Ascending aorta (tissue), 2 donors: ENCODE data around the gene MYL11. TPM values are rescaled to one million over a fixed set of nuclear protein-coding genes. Genes with fewer than 3 reads are reported as not detected.

Experiments
- DNase-seq, 2 donors: peaks; one replicate each; pipeline ENCODE4 v3.0.0-alpha.2; 2019; ENCODE audit warnings: low spot score in 2 of 2
- H3K27ac ChIP-seq, 2 donors: fragments of 200-600 bp; sonication (generic); one replicate each; pipeline ENCODE4 v1.5.1; 2016 to 2017; ENCODE audit warnings: mild to moderate bottlenecking in 1 of 2
- H3K27me3 ChIP-seq: fragments of 200-600 bp; sonication (generic); one replicate; pipeline ENCODE4 v1.5.1; 2017
- H3K36me3 ChIP-seq, 2 donors: fragments of 200-600 bp; sonication (generic); one replicate each; pipeline ENCODE4 v1.5.1; 2016
- H3K4me1 ChIP-seq, 2 donors: fragments of 200-600 bp; sonication (generic); one replicate each; pipeline ENCODE4 v1.5.1; 2016 to 2017; ENCODE audit warnings: mild to moderate bottlenecking in 1 of 2
- H3K4me3 ChIP-seq, 2 donors: fragments of 200-600 bp; sonication (generic); one replicate each; pipeline ENCODE4 v1.5.1; 2016 to 2017; ENCODE audit warnings: mild to moderate bottlenecking in 1 of 2
- H3K9me3 ChIP-seq, 2 donors: fragments of 200-600 bp; sonication (generic); one replicate each; pipeline ENCODE4 v1.5.1; 2016
- intact Hi-C: fragments of 100-400 bp; cut with DNase I; formaldehyde crosslinking; loops from one replicate; pipeline ENCODE4 v1.15.1; 2023
- total RNA-seq: library from RNA; depleted of rRNA; stranded (reverse); fragments of >200 nt; gene quantifications from one replicate; pipeline ENCODE4 v1.1.0, GENCODE V29; 2016
- TF ChIP-seq, protein P1 (sequence below), 3 experiments: fragments of 200-600 bp in 2 of 3; fragments of 450-650 bp in 1 of 3; sonication (generic) in 2 of 3; IDR thresholded peaks; one replicate each; pipeline ENCODE4 v1.5.1; 2016 to 2019; ENCODE audit warnings: antibody characterized with exemption in 3 of 3, mild to moderate bottlenecking in 1 of 3, moderate library complexity in 1 of 3

Gene MYL11
- total RNA-seq, 1 donor from 2014 or later, result not detected

DNA sequence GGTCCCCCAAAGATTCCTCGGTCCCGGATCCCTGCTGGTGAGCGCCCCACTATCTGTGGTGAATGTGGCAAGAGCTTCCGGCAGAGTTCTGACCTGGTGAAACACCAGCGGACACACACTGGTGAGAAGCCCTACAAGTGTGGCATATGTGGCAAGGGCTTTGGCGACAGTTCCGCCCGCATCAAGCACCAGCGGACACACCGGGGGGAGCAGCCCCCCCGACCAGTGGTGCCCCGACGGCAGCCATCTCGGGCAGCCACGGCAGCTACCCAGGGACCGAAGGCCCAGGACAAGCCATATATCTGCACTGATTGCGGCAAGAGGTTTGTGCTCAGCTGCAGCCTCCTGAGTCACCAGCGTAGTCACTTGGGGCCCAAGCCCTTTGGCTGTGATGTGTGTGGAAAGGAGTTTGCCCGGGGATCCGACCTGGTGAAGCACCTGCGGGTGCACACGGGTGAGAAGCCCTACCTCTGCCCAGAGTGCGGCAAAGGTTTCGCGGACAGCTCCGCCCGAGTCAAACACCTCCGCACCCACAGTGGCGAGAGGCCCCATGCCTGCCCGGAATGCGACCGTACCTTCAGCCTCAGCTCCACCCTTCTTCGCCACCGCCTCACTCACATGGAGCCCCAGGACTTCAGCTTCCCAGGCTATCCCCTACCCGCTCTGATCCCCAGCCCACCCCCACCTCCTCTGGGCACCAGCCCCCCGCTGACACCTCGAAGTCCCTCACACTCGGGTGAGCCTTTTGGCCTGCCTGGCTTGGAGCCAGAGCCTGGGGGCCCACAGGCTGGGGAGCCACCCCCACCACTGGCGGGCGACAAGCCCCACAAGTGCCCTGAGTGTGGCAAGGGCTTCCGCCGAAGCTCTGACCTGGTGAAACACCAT, 23.4 kb downstream of the MYL11 start:
- no peaks in the 10 kb centered on the region for H3K27me3 ChIP-seq
- intact Hi-C loops, result no loop called here
- H3K9me3 ChIP-seq, result no peaks in the 10 kb centered on the region
- H3K4me1 ChIP-seq, result peaks cover 11 to 15% of the 10 kb centered on the region in 2 donors
- no peak for DNase-seq
- H3K4me3 ChIP-seq, result no peak overlapping the region
- H3K36me3 ChIP-seq, result peaks cover 10 to 14% of the 10 kb centered on the region in 2 donors
- TF ChIP-seq, protein P1, sequence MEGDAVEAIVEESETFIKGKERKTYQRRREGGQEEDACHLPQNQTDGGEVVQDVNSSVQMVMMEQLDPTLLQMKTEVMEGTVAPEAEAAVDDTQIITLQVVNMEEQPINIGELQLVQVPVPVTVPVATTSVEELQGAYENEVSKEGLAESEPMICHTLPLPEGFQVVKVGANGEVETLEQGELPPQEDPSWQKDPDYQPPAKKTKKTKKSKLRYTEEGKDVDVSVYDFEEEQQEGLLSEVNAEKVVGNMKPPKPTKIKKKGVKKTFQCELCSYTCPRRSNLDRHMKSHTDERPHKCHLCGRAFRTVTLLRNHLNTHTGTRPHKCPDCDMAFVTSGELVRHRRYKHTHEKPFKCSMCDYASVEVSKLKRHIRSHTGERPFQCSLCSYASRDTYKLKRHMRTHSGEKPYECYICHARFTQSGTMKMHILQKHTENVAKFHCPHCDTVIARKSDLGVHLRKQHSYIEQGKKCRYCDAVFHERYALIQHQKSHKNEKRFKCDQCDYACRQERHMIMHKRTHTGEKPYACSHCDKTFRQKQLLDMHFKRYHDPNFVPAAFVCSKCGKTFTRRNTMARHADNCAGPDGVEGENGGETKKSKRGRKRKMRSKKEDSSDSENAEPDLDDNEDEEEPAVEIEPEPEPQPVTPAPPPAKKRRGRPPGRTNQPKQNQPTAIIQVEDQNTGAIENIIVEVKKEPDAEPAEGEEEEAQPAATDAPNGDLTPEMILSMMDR (IDR thresholded peaks at IDR 0.05), result no peak
- no peak overlapping the region for H3K27ac ChIP-seq

DNA sequence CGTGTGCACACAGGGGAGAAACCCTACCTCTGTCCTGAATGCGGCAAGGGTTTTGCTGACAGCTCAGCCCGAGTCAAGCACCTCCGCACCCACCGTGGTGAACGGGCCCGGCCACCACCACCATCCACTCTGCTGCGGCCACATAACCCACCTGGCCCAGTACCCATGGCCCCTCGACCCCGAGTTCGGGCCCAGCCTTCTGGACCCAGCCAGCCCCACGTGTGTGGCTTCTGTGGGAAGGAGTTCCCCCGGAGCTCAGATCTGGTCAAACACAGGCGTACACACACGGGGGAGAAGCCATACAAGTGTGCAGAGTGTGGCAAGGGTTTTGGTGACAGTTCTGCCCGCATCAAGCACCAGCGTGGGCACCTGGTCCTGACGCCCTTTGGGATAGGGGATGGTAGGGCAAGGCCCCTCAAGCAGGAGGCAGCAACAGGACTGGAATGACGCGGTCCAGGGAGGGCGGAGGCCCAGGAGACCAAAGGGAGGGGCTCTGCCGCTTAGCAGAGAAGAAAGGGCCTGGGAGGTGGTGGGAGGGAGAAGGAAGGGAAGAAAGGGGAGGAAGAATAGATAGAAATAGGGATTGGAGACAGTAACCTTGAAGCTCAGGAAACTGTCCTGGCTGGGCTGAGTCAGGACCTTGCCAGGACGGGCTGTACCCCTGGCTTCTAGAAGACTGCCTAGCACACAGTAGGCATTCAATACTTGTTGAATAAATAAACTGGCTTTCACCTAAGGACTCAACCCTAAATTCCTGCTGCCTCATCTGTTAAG, 24.2 kb downstream of the MYL11 start:
- Histone ChIP-seq H3K9me3 (no peaks in the 10 kb centered on the region), H3K4me1 (peaks cover 11 to 15% of the 10 kb centered on the region in 2 donors), H3K36me3 (peaks cover 10 to 14% of the 10 kb centered on the region in 2 donors), H3K27ac (peak overlapping the region; percentile 87), H3K27me3 (no peaks in the 10 kb centered on the region), H3K4me3 (peak overlapping the region in 1 of 2 donors; percentile 78)
- intact Hi-C loops, result no loop called here
- TF ChIP-seq, protein P1 (IDR thresholded peaks at IDR 0.05), result no peak
- DNase-seq, result no peak

DNA sequence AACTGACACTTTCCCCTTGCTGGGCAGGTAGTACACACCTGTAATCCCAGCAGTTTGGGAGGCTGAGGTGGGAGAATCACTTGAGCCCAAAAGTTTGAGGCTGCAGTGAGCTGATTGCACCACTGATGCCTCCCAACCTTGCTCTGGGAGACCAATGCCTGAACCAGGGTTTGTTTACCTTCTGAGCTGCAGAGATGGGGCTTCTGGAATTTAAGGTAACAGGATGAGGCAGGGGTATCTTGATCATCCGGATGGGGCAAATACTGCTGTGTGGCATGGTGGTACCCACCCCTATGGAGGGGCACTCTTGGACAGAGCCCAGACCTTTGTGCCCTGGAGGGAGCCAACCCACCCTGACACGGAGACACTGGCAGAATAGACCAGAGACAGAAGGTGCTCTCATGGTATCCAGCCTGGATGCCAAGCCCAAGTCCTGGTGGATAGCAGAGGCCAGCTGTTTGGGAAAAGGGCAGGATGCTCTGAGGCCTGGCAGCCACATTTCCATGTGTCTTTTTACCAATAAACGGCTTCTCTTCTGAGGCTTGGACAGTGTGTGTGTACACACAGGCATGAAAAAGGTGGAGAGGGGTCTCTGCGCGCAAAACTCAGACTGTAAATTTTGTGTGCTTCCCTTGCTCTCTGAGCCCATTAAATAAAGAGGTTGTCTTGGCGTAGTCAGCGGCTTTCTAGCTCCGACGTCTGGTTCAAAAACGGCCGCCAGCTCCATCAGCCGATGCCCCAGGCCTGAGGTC, 25.0 kb downstream of the MYL11 start:
- TF ChIP-seq, protein P1 (IDR thresholded peaks at IDR 0.05), result no peak
- Histone ChIP-seq H3K9me3 (no peaks in the 10 kb centered on the region), H3K27me3 (no peaks in the 10 kb centered on the region), H3K36me3 (peaks cover 10 to 14% of the 10 kb centered on the region in 2 donors), H3K27ac (peak overlapping the region; percentile 87), H3K4me1 (peaks cover 9 to 11% of the 10 kb centered on the region in 2 donors), H3K4me3 (peak overlapping the region; percentile 71 to 78)
- no peak for DNase-seq
- intact Hi-C loops, result no loop called here

DNA sequence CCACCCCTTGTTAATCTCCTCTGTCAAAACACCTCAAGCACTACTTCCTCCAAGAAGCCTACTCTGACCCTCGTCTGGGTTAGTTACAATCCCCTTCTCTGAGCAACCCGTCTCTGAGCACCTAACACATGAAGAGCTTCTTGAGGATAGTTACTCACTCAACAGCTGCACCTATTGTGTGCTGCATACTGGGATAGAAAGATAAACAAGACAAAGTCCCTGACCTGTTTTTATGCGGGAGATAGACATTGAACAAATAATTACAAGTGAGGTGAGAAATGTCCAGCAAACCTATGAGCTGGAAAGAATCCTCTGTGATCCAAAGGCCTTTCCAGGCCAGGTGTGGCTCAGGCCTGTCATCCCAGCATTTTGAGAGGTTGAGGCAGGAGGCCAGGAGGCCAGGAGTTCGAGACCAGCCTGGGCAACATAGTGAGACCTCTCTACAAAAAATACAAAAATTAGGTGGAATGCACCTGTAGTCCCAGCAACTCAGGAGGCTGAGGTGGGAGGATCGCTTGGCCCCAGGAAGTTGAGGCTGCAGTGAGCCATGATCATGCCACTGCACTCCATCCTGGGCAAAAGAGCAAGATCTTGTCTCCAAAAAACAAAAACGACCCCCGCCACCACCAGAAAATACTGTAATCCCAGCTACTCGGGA, 27.3 kb downstream of the MYL11 start:
- no peaks in the 10 kb centered on the region for H3K9me3 ChIP-seq
- H3K36me3 ChIP-seq, result peaks cover 10 to 14% of the 10 kb centered on the region in 2 donors
- DNase-seq, result no peak
- no peaks in the 10 kb centered on the region for H3K27me3 ChIP-seq
- intact Hi-C loops, result no loop called here
- TF ChIP-seq, protein P1 (IDR thresholded peaks at IDR 0.05), result no peak
- no peak overlapping the region for H3K27ac ChIP-seq
- no peak overlapping the region for H3K4me3 ChIP-seq
- peaks cover 6% of the 10 kb centered on the region in 2 donors for H3K4me1 ChIP-seq

DNA sequence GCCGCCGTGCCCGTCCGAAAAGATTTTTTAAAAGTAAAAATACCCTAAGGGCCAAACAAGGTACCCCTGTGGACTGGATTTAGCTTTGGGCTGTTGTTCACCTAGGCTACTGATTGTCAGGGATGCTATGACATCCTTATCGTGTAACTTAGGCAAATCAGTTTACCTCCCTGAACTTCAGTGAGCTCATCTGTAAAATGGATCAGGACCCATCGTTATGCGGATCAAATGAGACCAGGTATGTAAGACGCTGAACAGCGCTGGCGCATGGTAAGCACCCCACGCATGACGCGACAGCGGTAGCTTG, 32.1 kb downstream of the MYL11 start:
- TF ChIP-seq, protein P1 (IDR thresholded peaks at IDR 0.05), result no peak
- H3K36me3 ChIP-seq, result peaks cover 0 to 5% of the 10 kb centered on the region in 2 donors
- H3K27ac ChIP-seq, result peak overlapping the region; percentile 79 to 94
- peak overlapping the region; percentile 67 to 82 for H3K4me3 ChIP-seq
- intact Hi-C loops, result loop anchor here (1.0 to 2.0 kb wide), 3 partner anchors 11 to 36 kb away; partner anchors contain the start of genes TBC1D10B and ZNF48
- H3K4me1 ChIP-seq, result peaks cover 8 to 16% of the 10 kb centered on the region in 2 donors
- no peaks in the 10 kb centered on the region for H3K27me3 ChIP-seq
- no peak for DNase-seq
- no peaks in the 10 kb centered on the region for H3K9me3 ChIP-seq
